GM12878 (cell line): ENCODE data around the gene PPP1R15A. TPM values are rescaled to one million over a fixed set of nuclear protein-coding genes. Genes with fewer than 3 reads are reported as not detected.

Source experiments
- BACH1 ChIP-seq: fragments of 450-650 bp; IDR thresholded peaks from 2 replicates; pipeline ENCODE4 v1.6.1; 2017; ENCODE audit warnings: mild to moderate bottlenecking, borderline replicate concordance
- CBX3 ChIP-seq: fragments of 200-600 bp; sonication (generic); IDR thresholded peaks from 2 replicates; pipeline ENCODE4 v1.6.1; 2016; ENCODE audit warnings: low read depth, borderline replicate concordance
- CEBPZ ChIP-seq: fragments of 150-350 bp; IDR thresholded peaks from 2 replicates; pipeline ENCODE4 v1.6.1; 2016; ENCODE audit warnings: low read depth, low read length
- FOXM1 ChIP-seq: IDR thresholded peaks from 2 replicates; pipeline ENCODE4 v1.6.1; 2012; ENCODE audit warnings: low read depth, mild to moderate bottlenecking, inconsistent platforms, low read length, moderate library complexity
- HDAC2 ChIP-seq: fragments of 200-600 bp; sonication (generic); IDR thresholded peaks from 2 replicates; pipeline ENCODE4 v1.6.1; 2017
- IRF3 ChIP-seq: fragments of 450-650 bp; IDR thresholded peaks from 2 replicates; pipeline ENCODE4 v1.6.1; 2014; ENCODE audit warnings: mild to moderate bottlenecking
- RAD21 ChIP-seq: IDR thresholded peaks from 2 replicates; pipeline ENCODE4 v1.6.1; 2011; ENCODE audit warnings: mild to moderate bottlenecking, low read depth, low read length, moderate library complexity; ENCODE audit not compliant: insufficient read depth
- TCF12 ChIP-seq: IDR thresholded peaks from 2 replicates; pipeline ENCODE4 v1.6.1; 2011; ENCODE audit warnings: low read depth, mild to moderate bottlenecking, low read length
- ZNF274 ChIP-seq: IDR thresholded peaks from one replicate; pipeline ENCODE4 v1.8.0; 2011; ENCODE audit not compliant: insufficient read length, insufficient read depth
- polyA plus RNA-seq, 11 experiments: library from polyadenylated mRNA; depleted of rRNA in 4 of 11; unstranded in 6 of 11; stranded (reverse) in 5 of 11; fragments of >200 nt; fragmentation: Nextera tagmentation in 4 of 11; fragmentation: Illumina TruSeq in 1 of 11; extraction: Ambion mirVana in 4 of 11; extraction: Trizol in 1 of 11; gene quantifications; 1 replicate in 1 of 11; 2 replicates in 10 of 11; pipeline versions ENCODE4 v1.2.1 to v1.2.3, GENCODE V29; 2011 to 2016; ENCODE audit warnings: inconsistent platforms in 2 of 11, missing spikeins in 2 of 11, low read depth in 1 of 11
- total RNA-seq, 4 experiments: library from RNA; depleted of rRNA in 3 of 4; stranded (reverse); fragments of >200 nt in 3 of 4; fragmentation: Illumina TruSeq in 1 of 4; extraction: Trizol in 1 of 4; gene quantifications; 2 replicates each; pipeline versions ENCODE4 v1.2.1 to v1.2.3, GENCODE V29; 2013 to 2021

Gene PPP1R15A
- total and polyA plus RNA-seq, 10 of the 15 experiments (the other 5 are each of a cell fraction or from before 2014, with no cell fraction given): 0.68 to 50.8 (median 27.7) TPM

- TF ChIP-seq IRF3 (no peak), ZNF274 (no peak), TCF12 (no peak), CBX3 (no peak), FOXM1 (no peak), HDAC2 (no peak), BACH1 (no peak), RAD21 (no peak), CEBPZ (no peak)
These were observed 12.3 kb upstream of the PPP1R15A start (continued) for GRCh38 chr19:48859711-48860572.
